Fibroblast of lung (primary cell): ENCODE results near the gene CCDC33. TPM values are rescaled to one million over a fixed set of nuclear protein-coding genes. Genes with fewer than 3 reads are reported as not detected.

Source experiments
- DNase-seq, 2 donors: peaks; one replicate each; pipeline versions ENCODE4 v3.0.0 to v3.0.0-alpha.2; 2010; ENCODE audit warnings: low read depth in 2 of 2
- H2AFZ ChIP-seq: 2 replicates; pipeline ENCODE4 v1.5.1; 2012; ENCODE audit warnings: low read length, control low read depth, inconsistent platforms
- H3K27ac ChIP-seq: 2 replicates; pipeline ENCODE4 v1.5.1; 2011; ENCODE audit warnings: low read length, control low read depth; ENCODE audit not compliant: insufficient read depth
- H3K27me3 ChIP-seq: 2 replicates; pipeline ENCODE4 v1.5.1; 2011; ENCODE audit warnings: mild to moderate bottlenecking, low read length; ENCODE audit not compliant: control insufficient read depth, insufficient read depth
- H3K36me3 ChIP-seq: 2 replicates; pipeline ENCODE4 v1.5.1; 2011; ENCODE audit warnings: low read length; ENCODE audit not compliant: control insufficient read depth, insufficient read depth
- H3K4me1 ChIP-seq: 2 replicates; pipeline ENCODE4 v1.5.1; 2011; ENCODE audit warnings: low read length; ENCODE audit not compliant: control insufficient read depth, insufficient read depth; ENCODE audit errors: extremely low read depth
- H3K4me2 ChIP-seq: 2 replicates; pipeline ENCODE4 v1.5.1; 2011; ENCODE audit warnings: low read length, control low read depth; ENCODE audit not compliant: insufficient read depth; ENCODE audit errors: extremely low read depth
- H3K4me3 ChIP-seq, 4 experiments: fragments of 200-600 bp in 1 of 4; sonication (generic) in 1 of 4; replicated peaks in 1 of 4; 2 replicates each; pipeline ENCODE4 v1.5.1; 2011 to 2016; ENCODE audit warnings: low read length in 4 of 4, low read depth in 3 of 4, mild to moderate bottlenecking in 3 of 4, control low read depth in 2 of 4, inconsistent platforms in 1 of 4, mixed read lengths in 1 of 4; ENCODE audit not compliant: insufficient read depth in 1 of 4; ENCODE audit errors: control extremely low read depth in 1 of 4
- H3K79me2 ChIP-seq: 2 replicates; pipeline ENCODE4 v1.5.1; 2012; ENCODE audit warnings: mild to moderate bottlenecking, low read length, inconsistent platforms; ENCODE audit not compliant: control insufficient read depth, insufficient read depth
- H3K9ac ChIP-seq: 2 replicates; pipeline ENCODE4 v1.5.1; 2011; ENCODE audit warnings: mild to moderate bottlenecking, low read length, control low read depth; ENCODE audit not compliant: insufficient read depth
- H3K9me3 ChIP-seq: 2 replicates; pipeline ENCODE4 v1.5.1; 2012; ENCODE audit warnings: low read depth, low read length; ENCODE audit not compliant: control insufficient read depth, insufficient read depth
- H4K20me1 ChIP-seq: 2 replicates; pipeline ENCODE4 v1.5.1; 2011; ENCODE audit warnings: low read length; ENCODE audit not compliant: control insufficient read depth, insufficient read depth; ENCODE audit errors: extremely low read depth
- EZH2 ChIP-seq: IDR thresholded peaks from 2 replicates; pipeline ENCODE4 v1.5.1; 2012; ENCODE audit warnings: low read length, control low read depth, mild to moderate bottlenecking; ENCODE audit errors: missing control alignments
- polyA plus RNA-seq, 2 donors: library from polyadenylated mRNA; depleted of rRNA in 1 of 2; stranded (reverse) in 1 of 2; unstranded in 1 of 2; fragments of >200 nt; gene quantifications; 2 replicates each; pipeline ENCODE4 v1.2.1, GENCODE V29; 2011 to 2012; ENCODE audit warnings: missing spikeins in 1 of 2
- total RNA-seq: library from RNA; depleted of rRNA; stranded (reverse); fragments of >200 nt; gene quantifications from 2 replicates; pipeline ENCODE4 v1.2.1, GENCODE V29; 2014
- TF ChIP-seq, protein P1 (sequence below), 2 donors: IDR thresholded peaks in 1 of 2; conservative IDR thresholded peaks in 1 of 2; 1 replicate in 1 of 2; 2 replicates in 1 of 2; pipeline ENCODE4 v1.5.1; 2011 to 2012; ENCODE audit warnings: low read length in 2 of 2, control low read depth in 1 of 2, inconsistent platforms in 1 of 2, low read depth in 1 of 2, mild to moderate bottlenecking in 1 of 2

CCDC33 gene
- total and polyA plus RNA-seq, 2 donors (not counting 1 experiment from before 2014, with no cell fraction given), result not detected

GRCh38 chr15:74347757-74348250, 111.7 kb downstream of the CCDC33 start:
- no peaks in the 10 kb centered on the region for H3K4me1 ChIP-seq
- no peaks in the 10 kb centered on the region for H3K9me3 ChIP-seq
- no peaks in the 10 kb centered on the region for H4K20me1 ChIP-seq
- H3K36me3 ChIP-seq, result no peaks in the 10 kb centered on the region
- H3K79me2 ChIP-seq, result no peaks in the 10 kb centered on the region
- no peak overlapping the region for H3K9ac ChIP-seq
- no peak overlapping the region for H3K4me2 ChIP-seq
- H2AFZ ChIP-seq, result no peak overlapping the region
- no peak for DNase-seq
- peaks cover 4% of the 10 kb centered on the region for H3K27me3 ChIP-seq
- no peak for TF ChIP-seq EZH2
- TF ChIP-seq, protein P1, sequence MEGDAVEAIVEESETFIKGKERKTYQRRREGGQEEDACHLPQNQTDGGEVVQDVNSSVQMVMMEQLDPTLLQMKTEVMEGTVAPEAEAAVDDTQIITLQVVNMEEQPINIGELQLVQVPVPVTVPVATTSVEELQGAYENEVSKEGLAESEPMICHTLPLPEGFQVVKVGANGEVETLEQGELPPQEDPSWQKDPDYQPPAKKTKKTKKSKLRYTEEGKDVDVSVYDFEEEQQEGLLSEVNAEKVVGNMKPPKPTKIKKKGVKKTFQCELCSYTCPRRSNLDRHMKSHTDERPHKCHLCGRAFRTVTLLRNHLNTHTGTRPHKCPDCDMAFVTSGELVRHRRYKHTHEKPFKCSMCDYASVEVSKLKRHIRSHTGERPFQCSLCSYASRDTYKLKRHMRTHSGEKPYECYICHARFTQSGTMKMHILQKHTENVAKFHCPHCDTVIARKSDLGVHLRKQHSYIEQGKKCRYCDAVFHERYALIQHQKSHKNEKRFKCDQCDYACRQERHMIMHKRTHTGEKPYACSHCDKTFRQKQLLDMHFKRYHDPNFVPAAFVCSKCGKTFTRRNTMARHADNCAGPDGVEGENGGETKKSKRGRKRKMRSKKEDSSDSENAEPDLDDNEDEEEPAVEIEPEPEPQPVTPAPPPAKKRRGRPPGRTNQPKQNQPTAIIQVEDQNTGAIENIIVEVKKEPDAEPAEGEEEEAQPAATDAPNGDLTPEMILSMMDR (conservative IDR thresholded peaks at IDR 0.05 in 1 of 2, IDR thresholded peaks at IDR 0.05 in 1 of 2; ENCODE audit: low read depth in 1 of 2, low read length in 2 of 2), result no peak
- no peak overlapping the region for H3K4me3 ChIP-seq
- no peak overlapping the region for H3K27ac ChIP-seq

- no peak for DNase-seq
- H3K4me2 ChIP-seq, result no peak overlapping the region
- H3K36me3 ChIP-seq, result no peaks in the 10 kb centered on the region
- no peak overlapping the region for H3K9ac ChIP-seq
- H3K27ac ChIP-seq, result no peak overlapping the region
- H3K4me1 ChIP-seq, result no peaks in the 10 kb centered on the region
- no peaks in the 10 kb centered on the region for H4K20me1 ChIP-seq
- no peaks in the 10 kb centered on the region for H3K9me3 ChIP-seq
- no peak overlapping the region for H3K4me3 ChIP-seq
- peaks cover 4% of the 10 kb centered on the region for H3K27me3 ChIP-seq
- no peak for TF ChIP-seq EZH2
- TF ChIP-seq, protein P1 (conservative IDR thresholded peaks at IDR 0.05 in 1 of 2, IDR thresholded peaks at IDR 0.05 in 1 of 2; ENCODE audit: low read depth in 1 of 2, low read length in 2 of 2), result no peak
- no peaks in the 10 kb centered on the region for H3K79me2 ChIP-seq
- H2AFZ ChIP-seq, result no peak overlapping the region
Observed at GRCh38 chr15:74349241-74349778, 113.2 kb downstream of the CCDC33 start.

GRCh38 chr15:74350295-74351275, 114.5 kb downstream of the CCDC33 start:
- H3K27me3 ChIP-seq, result peaks cover 12% of the 10 kb centered on the region
- H3K9ac ChIP-seq, result no peak overlapping the region
- no peaks in the 10 kb centered on the region for H4K20me1 ChIP-seq
- H3K36me3 ChIP-seq, result no peaks in the 10 kb centered on the region
- DNase-seq, result no peak
- H2AFZ ChIP-seq, result no peak overlapping the region
- H3K4me3 ChIP-seq, result no peak overlapping the region
- no peaks in the 10 kb centered on the region for H3K9me3 ChIP-seq
- TF ChIP-seq, protein P1 (conservative IDR thresholded peaks at IDR 0.05 in 1 of 2, IDR thresholded peaks at IDR 0.05 in 1 of 2; ENCODE audit: low read depth in 1 of 2, low read length in 2 of 2), result no peak
- TF ChIP-seq EZH2, result no peak
- H3K79me2 ChIP-seq, result no peaks in the 10 kb centered on the region
- no peak overlapping the region for H3K4me2 ChIP-seq
- no peak overlapping the region for H3K27ac ChIP-seq
- H3K4me1 ChIP-seq, result no peaks in the 10 kb centered on the region
